GM19463 (cell line): Measurements from ENCODE around the gene ELP2.
"Not testable (repeated sequence)": the region's sequence is repeated elsewhere in the genome, so short reads cannot be mapped to it uniquely, and the experiment has no call there.

Experiments
- ATAC-seq: cut with Tn5 transposase; IDR thresholded peaks from one replicate; pipeline ENCODE4 v1.9.1; 2021; ENCODE audit warnings: mild to moderate bottlenecking, moderate library complexity; ENCODE audit not compliant: unreplicated experiment

Gene ELP2

GRCh38 chr18:36187826-36188721, 58.4 kb downstream of the ELP2 start:
- ATAC-seq = no peak

GRCh38 chr18:36188916-36189315, 59.2 kb downstream of the ELP2 start:
- no peak for ATAC-seq

- no peak for ATAC-seq
These were observed 59.8 kb downstream of the ELP2 start for GRCh38 chr18:36189486-36189885.

GRCh38 chr18:36191286-36191685, 61.6 kb downstream of the ELP2 start:
- no peak for ATAC-seq

- ATAC-seq = no peak
These were observed 62.0 kb downstream of the ELP2 start for GRCh38 chr18:36191711-36192110.

- ATAC-seq = no peak
These were observed 65.1 kb downstream of the ELP2 start for GRCh38 chr18:36194600-36195315.

- no peak for ATAC-seq
These were observed 65.9 kb downstream of the ELP2 start for GRCh38 chr18:36195427-36196122.

GRCh38 chr18:36196238-36196995, 66.7 kb downstream of the ELP2 start:
- ATAC-seq = no peak

GRCh38 chr18:36197511-36198166, 67.9 kb downstream of the ELP2 start:
- no peak for ATAC-seq

- no peak for ATAC-seq
These were observed 70.1 kb downstream of the ELP2 start for GRCh38 chr18:36199691-36200295.

- no peak for ATAC-seq
These were observed 70.7 kb downstream of the ELP2 start for GRCh38 chr18:36200354-36200771.

- ATAC-seq = no peak
These were observed 72.1 kb downstream of the ELP2 start for GRCh38 chr18:36201765-36202164.

GRCh38 chr18:36203360-36203895, 73.7 kb downstream of the ELP2 start:
- ATAC-seq = no peak

GRCh38 chr18:36205166-36205565, 75.5 kb downstream of the ELP2 start:
- no peak for ATAC-seq

- no peak for ATAC-seq
These were observed 77.6 kb downstream of the ELP2 start for GRCh38 chr18:36207303-36207702.

GRCh38 chr18:36207969-36208368, 78.3 kb downstream of the ELP2 start:
- not testable (repeated sequence) for ATAC-seq

- ATAC-seq = peak; percentile 81
These were observed 81.9 kb downstream of the ELP2 start for GRCh38 chr18:36211612-36212065.

- ATAC-seq = no peak
These were observed 82.8 kb downstream of the ELP2 start for GRCh38 chr18:36212301-36213171.
